CMK (cell line): ENCODE results near the gene NOTCH4.
"Not testable (repeated sequence)": the region's sequence is repeated elsewhere in the genome, so short reads cannot be mapped to it uniquely, and the experiment has no call there.

Experiments
- DNase-seq: peaks from one replicate; pipeline ENCODE4 v3.0.0-alpha.2; 2010; ENCODE audit warnings: low read depth

The NOTCH4 gene

DNA sequence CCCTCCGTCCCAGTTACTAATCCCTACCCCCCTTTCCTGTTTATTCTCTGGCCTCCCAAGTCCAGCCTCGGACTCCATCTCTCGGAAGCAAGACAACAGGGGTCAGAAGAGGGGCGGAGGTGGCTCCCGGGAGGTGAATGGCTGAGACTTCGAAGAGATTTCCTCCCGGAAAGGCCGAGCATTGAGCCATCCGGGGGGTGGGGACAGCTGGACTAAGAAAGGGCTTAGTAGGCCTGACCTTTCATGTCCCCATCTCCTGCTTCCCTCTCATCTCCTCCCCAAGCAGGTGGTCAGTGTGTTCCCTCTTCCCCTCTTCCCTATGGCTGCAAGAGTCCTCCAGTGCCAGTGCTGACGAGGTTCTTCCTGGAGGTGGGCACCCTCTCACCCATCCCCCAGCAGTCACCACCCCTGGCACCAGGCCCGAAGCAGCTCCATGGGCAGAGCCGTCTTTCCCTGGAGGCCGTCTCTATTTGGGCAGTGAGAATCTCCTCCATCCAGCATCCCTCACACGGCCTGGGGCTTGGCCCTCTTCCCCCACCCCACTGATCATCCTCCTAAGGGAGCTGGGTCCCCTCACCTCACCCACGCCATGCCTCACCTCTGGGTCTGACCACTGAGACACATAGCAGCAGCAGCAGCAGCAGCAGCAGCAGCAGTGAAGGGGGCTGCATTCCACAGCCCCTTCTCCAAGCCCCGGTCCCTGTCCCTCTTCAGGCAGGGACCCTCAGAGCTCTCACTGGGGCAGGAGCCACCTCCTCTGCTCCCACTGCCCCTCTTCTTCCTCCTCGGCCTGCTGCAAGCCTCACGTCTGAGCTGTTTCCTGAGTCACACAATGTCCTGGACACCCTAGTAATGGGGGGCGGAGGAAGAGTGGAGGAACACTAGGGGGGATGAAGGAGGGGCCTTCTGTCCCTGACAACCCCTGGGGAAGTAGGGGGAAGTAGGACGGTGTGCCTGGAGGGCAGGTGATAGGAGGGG is at the start of gene NOTCH4:
Gene NOTCH4, minus strand, starts transcription at position 810 of the 978 bp plus-strand sequence. Its CDS starts 139 bp downstream, at position 671.
- no peak for DNase-seq

DNA sequence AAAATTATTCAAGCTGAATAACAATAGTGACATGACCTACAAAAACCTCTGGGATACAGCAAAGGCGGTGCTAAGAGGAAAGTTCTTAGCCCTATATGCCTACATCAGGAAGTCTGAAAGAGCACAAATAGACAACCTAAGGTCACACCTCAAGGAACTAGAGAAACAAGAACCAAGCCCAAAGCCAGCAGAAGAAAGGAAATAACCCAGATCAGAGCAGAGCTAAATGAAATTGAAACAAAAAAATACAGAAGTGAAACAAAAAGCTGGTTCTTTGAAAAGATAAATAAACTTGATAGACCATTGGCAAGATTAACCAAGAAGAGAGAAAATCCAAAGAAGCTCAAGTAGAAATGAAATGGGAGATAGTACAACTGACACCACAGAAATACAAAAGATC is 47.6 kb upstream of the NOTCH4 start:
- DNase-seq, result no peak

DNA sequence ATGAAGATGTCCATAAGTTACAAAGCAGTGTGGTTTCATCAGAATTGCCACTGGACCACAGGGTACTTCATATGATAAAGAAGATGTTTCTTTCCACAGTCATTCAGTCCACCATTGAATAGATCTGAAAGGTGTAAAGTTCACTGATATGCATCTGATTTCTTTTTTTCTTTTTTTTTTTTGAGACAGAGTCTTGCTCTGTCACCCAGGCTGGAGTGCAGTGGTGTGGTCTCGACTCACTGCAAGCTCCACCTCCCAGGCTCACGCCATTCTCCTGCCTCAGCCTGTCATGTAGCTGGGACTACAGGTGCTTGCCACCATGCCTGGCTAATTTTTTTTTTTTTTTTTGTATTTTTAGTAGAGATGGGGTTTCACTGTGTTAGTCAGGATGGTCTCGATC is 44.6 kb upstream of the NOTCH4 start:
- DNase-seq, result not testable (repeated sequence)

- DNase-seq, result no peak
Observed at GRCh38 chr6:32267035-32267434, 43.2 kb upstream of the NOTCH4 start.

- DNase-seq, result not testable (repeated sequence)
Observed at GRCh38 chr6:32257262-32257661, 33.4 kb upstream of the NOTCH4 start.

- DNase-seq, result peak; percentile 31
Observed at GRCh38 chr6:32255199-32256153, 31.6 kb upstream of the NOTCH4 start.

- DNase-seq, result no peak
Observed at GRCh38 chr6:32254761-32255198, 30.9 kb upstream of the NOTCH4 start.

DNA sequence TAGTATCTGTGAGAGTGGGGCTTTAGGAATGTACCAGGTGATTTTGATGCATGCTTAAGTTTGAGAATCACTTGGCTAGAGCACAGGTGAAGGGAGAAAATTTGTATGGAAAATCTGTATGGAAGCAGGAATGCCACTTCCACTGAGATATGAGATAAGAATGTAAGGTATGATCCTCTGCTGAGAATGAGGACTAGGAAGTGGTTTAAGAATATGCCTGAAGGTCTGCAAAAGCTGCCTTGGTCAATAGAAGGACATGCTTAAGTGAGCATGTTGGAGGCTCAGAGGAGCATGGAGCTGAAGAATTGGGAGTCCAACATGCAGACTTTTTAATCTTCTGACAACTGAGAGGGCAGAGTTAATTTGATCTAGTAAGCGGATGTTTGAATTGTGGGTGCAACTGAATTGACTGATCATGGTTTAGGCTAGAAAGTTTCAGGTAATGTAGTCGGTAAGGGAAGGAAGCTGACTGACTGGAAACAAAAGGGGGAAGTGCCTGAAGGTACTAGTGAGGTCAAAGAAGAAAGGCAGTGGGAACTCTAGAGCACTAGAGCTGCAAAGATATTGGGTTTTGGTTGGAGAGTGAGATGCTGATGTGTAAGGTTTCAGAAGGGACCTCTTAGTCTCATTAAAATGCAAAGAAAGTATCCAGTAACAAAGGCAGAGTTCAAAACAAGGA is 28.6 kb upstream of the NOTCH4 start:
- no peak for DNase-seq

- no peak for DNase-seq
Observed at GRCh38 chr6:32249262-32249661, 25.4 kb upstream of the NOTCH4 start.

GRCh38 chr6:32247401-32247800 is 23.5 kb upstream of the NOTCH4 start:
- DNase-seq, result no peak

DNA sequence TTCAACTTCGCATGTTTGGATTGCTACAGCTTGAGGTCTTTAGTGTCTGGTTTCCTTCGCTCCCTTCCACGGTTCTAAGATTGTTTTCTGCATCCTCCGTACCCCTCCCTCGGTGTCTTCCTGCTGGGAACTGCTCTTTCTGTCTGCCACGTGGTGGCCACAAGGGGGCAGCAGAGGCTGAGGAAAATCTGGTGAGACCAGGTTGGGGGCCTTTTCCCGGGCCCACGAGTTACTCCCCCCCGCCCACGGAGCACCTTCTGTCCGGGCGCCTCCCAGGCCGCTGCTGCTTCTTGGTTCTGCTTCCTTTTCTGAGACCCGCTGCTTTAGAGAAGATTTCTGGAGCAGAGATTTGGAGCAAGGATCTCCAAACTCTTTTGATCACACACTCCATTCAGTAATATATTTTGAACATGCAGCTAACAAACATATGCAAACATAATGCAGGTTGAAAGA is 21.1 kb upstream of the NOTCH4 start:
- peak; percentile 62 for DNase-seq

- no peak for DNase-seq
Observed at GRCh38 chr6:32244270-32244669, 20.4 kb upstream of the NOTCH4 start.

- DNase-seq, result not testable (repeated sequence)
Observed at GRCh38 chr6:32242318-32242813, 18.5 kb upstream of the NOTCH4 start.

GRCh38 chr6:32240686-32241085 is 16.8 kb upstream of the NOTCH4 start:
- no peak for DNase-seq

DNA sequence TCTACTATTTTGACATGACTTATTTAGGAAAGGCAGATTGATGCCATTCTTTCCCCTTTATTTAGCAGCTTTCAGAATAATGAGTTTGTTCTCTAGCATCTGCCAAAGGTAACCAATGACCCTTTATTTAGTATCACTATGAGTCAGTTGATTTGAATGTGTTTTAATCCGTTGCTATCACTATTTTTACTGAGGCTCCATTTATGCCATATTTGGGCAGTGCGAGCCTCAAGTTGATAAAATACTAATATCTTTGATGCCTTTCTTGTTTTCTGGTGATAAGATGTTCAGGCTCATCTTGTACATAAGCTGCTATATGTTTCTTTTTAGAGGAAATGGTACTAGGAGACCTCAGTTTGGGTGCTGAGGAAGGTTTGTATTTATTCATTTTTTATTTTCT is 15.6 kb upstream of the NOTCH4 start:
- DNase-seq, result no peak

- no peak for DNase-seq
Observed at GRCh38 chr6:32234934-32235333, 11.1 kb upstream of the NOTCH4 start.

GRCh38 chr6:32226434-32226833 is 2.6 kb upstream of the NOTCH4 start:
- DNase-seq, result no peak

GRCh38 chr6:32224696-32225095 is 829 bp upstream of the NOTCH4 start:
- no peak for DNase-seq

- DNase-seq, result no peak
Observed at GRCh38 chr6:32222333-32223230, 1.3 kb downstream of the NOTCH4 start.

DNA sequence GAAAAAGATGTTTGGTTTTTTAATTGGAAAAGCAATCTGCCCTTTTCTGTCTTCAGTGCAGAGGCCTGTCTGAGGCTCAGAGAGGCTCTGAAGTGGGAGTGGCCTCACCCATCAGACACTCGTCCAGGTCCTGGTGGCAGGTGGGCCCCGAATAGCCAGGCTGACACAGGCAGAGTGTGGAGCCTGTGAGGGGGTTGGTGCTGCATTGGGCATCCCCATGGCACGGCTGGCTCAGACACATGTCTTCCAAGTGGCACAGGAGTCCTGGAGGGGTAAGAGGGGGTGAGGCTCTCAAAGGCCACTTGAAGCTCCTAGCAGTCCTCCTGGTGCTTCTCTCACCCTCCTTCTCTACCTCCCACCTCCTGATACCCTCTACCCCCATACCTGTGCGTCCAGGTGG is 3.8 kb downstream of the NOTCH4 start:
- no peak for DNase-seq

GRCh38 chr6:32218167-32218566 is 5.7 kb downstream of the NOTCH4 start:
- DNase-seq, result no peak
